OCI-LY7 (cell line): Measurements from ENCODE around the gene ZBTB16. TPM values are rescaled to one million over a fixed set of nuclear protein-coding genes. Genes with fewer than 3 reads are reported as not detected.

Source experiments
- BruUV-seq: library from RNA; stranded (reverse); fragments of 400-500 nt; replicated peaks from 2 replicates; lab custom pipeline; 2021; lab: Mats Ljungman, UMichigan
- CTCF ChIA-PET: fragments of 300-600 bp; sonication (Branson Sonifier 250); formaldehyde crosslinking; loops from one replicate; lab custom pipeline; 2022; ENCODE audit warnings: antibody characterized with exemption; ENCODE audit not compliant: unreplicated experiment; lab: Charles Lee
- POLR2A ChIA-PET: fragments of 300-600 bp; sonication (Branson Sonifier 250); formaldehyde crosslinking; loops from one replicate; lab custom pipeline; 2022; ENCODE audit warnings: antibody characterized with exemption; lab: Charles Lee
- DNase-seq: peaks from one replicate; pipeline ENCODE4 v3.0.0-alpha.2; 2015; ENCODE audit warnings: low spot score
- H2AFZ ChIP-seq: fragments of 200-600 bp; sonication (generic), shearing (Covaris generic); 2 replicates; pipeline ENCODE4 v1.6.1; 2014; ENCODE audit warnings: mild to moderate bottlenecking, antibody characterized with exemption, low read length, moderate library complexity
- H3K27ac ChIP-seq: fragments of 200-600 bp; sonication (generic); 2 replicates; pipeline ENCODE4 v1.5.1; 2014; ENCODE audit warnings: mixed run types, low read depth, mild to moderate bottlenecking, moderate library complexity, low read length, inconsistent platforms; ENCODE audit not compliant: poor library complexity, severe bottlenecking
- H3K36me3 ChIP-seq: fragments of 200-600 bp; sonication (generic); 2 replicates; pipeline ENCODE4 v1.6.1; 2014; ENCODE audit warnings: mild to moderate bottlenecking, antibody characterized with exemption, low read length, moderate library complexity, mixed read lengths; ENCODE audit not compliant: insufficient read depth
- H3K4me1 ChIP-seq: fragments of 200-600 bp; sonication (generic); 2 replicates; pipeline ENCODE4 v1.5.1; 2014; ENCODE audit warnings: mild to moderate bottlenecking, low read length; ENCODE audit not compliant: insufficient read depth, poor library complexity, severe bottlenecking
- H3K4me2 ChIP-seq: fragments of 200-600 bp; sonication (generic); 2 replicates; pipeline ENCODE4 v1.6.1; 2014; ENCODE audit warnings: mild to moderate bottlenecking, low read length
- H3K4me3 ChIP-seq: fragments of 200-600 bp; sonication (generic); 2 replicates; pipeline ENCODE4 v1.5.1; 2014; ENCODE audit warnings: mild to moderate bottlenecking, low read depth, low read length; ENCODE audit not compliant: poor library complexity, severe bottlenecking
- H3K79me2 ChIP-seq: fragments of 200-600 bp; sonication (generic); 2 replicates; pipeline ENCODE4 v1.6.1; 2016; ENCODE audit warnings: low read depth, mild to moderate bottlenecking, low read length, moderate library complexity, mixed read lengths; ENCODE audit not compliant: insufficient read depth
- H3K9me2 ChIP-seq: fragments of 200-600 bp; sonication (generic); 2 replicates; pipeline ENCODE4 v1.6.1; 2016; ENCODE audit warnings: mild to moderate bottlenecking, low read length, mixed read lengths; ENCODE audit not compliant: insufficient read depth
- H3K9me3 ChIP-seq: fragments of 200-600 bp; sonication (generic); 2 replicates; pipeline ENCODE4 v1.6.1; 2014; ENCODE audit warnings: mild to moderate bottlenecking, mixed run types, low read length, mixed read lengths
- H4K20me1 ChIP-seq: fragments of 200-600 bp; sonication (generic); 2 replicates; pipeline ENCODE4 v1.6.1; 2014; ENCODE audit warnings: mild to moderate bottlenecking, antibody characterized with exemption, low read length, moderate library complexity, mixed read lengths; ENCODE audit not compliant: insufficient read depth
- EZH2phosphoT487 ChIP-seq: fragments of 200-600 bp; sonication (generic); IDR thresholded peaks from 2 replicates; pipeline ENCODE4 v1.6.1; 2018; ENCODE audit warnings: low read depth, borderline replicate concordance, mild to moderate bottlenecking, mixed run types, antibody characterized with exemption, low read length, moderate library complexity, mixed read lengths
- intact Hi-C: fragments of 100-400 bp; cut with micrococcal nuclease; formaldehyde crosslinking; loops from one replicate; pipeline ENCODE4 v1.10.0; 2022; ENCODE audit not compliant: unreplicated experiment
- total RNA-seq, 2 experiments: library from RNA; depleted of rRNA in 1 of 2; stranded (reverse); fragments of >200 nt in 1 of 2; shearing (Covaris generic) in 1 of 2; gene quantifications; 2 replicates each; pipeline ENCODE4 v1.2.3, GENCODE V29; 2014 to 2022
- TF ChIP-seq, protein P1 (sequence below): fragments of 200-600 bp; sonication (generic); conservative IDR thresholded peaks from 2 replicates; pipeline ENCODE4 v1.5.1; 2014; ENCODE audit warnings: mild to moderate bottlenecking, antibody characterized with exemption, low read length, moderate library complexity, mixed read lengths

ZBTB16 gene
- total RNA-seq, 2 experiments from 2014 or later = not detected

GRCh38 chr11:114262681-114263512, 203.4 kb downstream of the ZBTB16 start:
- Histone ChIP-seq H3K4me1 (peaks cover 10% of the 10 kb centered on the region), H2AFZ (no peak overlapping the region), H4K20me1 (no peaks in the 10 kb centered on the region), H3K79me2 (no peaks in the 10 kb centered on the region), H3K9me2 (no peaks in the 10 kb centered on the region), H3K36me3 (no peaks in the 10 kb centered on the region), H3K4me3 (no peak overlapping the region), H3K27ac (no peak overlapping the region), H3K9me3 (no peaks in the 10 kb centered on the region), H3K4me2 (no peak overlapping the region)
- CTCF ChIA-PET = no interaction called here
- BruUV-seq = no TSS peak
- no peak for TF ChIP-seq EZH2phosphoT487
- TF ChIP-seq, protein P1, sequence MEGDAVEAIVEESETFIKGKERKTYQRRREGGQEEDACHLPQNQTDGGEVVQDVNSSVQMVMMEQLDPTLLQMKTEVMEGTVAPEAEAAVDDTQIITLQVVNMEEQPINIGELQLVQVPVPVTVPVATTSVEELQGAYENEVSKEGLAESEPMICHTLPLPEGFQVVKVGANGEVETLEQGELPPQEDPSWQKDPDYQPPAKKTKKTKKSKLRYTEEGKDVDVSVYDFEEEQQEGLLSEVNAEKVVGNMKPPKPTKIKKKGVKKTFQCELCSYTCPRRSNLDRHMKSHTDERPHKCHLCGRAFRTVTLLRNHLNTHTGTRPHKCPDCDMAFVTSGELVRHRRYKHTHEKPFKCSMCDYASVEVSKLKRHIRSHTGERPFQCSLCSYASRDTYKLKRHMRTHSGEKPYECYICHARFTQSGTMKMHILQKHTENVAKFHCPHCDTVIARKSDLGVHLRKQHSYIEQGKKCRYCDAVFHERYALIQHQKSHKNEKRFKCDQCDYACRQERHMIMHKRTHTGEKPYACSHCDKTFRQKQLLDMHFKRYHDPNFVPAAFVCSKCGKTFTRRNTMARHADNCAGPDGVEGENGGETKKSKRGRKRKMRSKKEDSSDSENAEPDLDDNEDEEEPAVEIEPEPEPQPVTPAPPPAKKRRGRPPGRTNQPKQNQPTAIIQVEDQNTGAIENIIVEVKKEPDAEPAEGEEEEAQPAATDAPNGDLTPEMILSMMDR = peak; percentile 75
- intact Hi-C loops = loop anchor here (2.0 to 5.0 kb wide), 3 partner anchors 81 to 958 kb away; no protein-coding TSS in a partner anchor
- POLR2A ChIA-PET = interaction anchor here (0.6 to 1.7 kb wide), 5 partner anchors 9 to 267 kb away, joined by 3 to 5 read pairs (median 4); no protein-coding TSS in a partner anchor
- peak; percentile 50 for DNase-seq

GRCh38 chr11:114263513-114264170, 204.1 kb downstream of the ZBTB16 start:
- ChIA-PET POLR2A (interaction anchor here (0.6 to 1.7 kb wide), 6 partner anchors 8 to 268 kb away, joined by 3 to 5 read pairs (median 4); no protein-coding TSS in a partner anchor), CTCF (no interaction called here)
- BruUV-seq = no TSS peak

More at GRCh38 chr11:114263513-114264170, 204.1 kb downstream of the ZBTB16 start:
- Histone ChIP-seq H3K79me2 (no peaks in the 10 kb centered on the region), H3K4me2 (no peak overlapping the region), H3K9me3 (no peaks in the 10 kb centered on the region), H3K9me2 (no peaks in the 10 kb centered on the region), H3K4me1 (peaks cover 9% of the 10 kb centered on the region), H4K20me1 (no peaks in the 10 kb centered on the region), H3K36me3 (no peaks in the 10 kb centered on the region), H2AFZ (no peak overlapping the region), H3K4me3 (no peak overlapping the region), H3K27ac (no peak overlapping the region)
- DNase-seq = no peak
- no peak for TF ChIP-seq EZH2phosphoT487
- TF ChIP-seq, protein P1 = no peak
- intact Hi-C loops = loop anchor here (2.0 to 5.0 kb wide), 3 partner anchors 81 to 959 kb away; no protein-coding TSS in a partner anchor
